CD4-positive, alpha-beta memory T cell (primary cell): ENCODE results near the gene UCKL1. TPM values are rescaled to one million over a fixed set of nuclear protein-coding genes. Genes with fewer than 3 reads are reported as not detected.

Experiments used
- CTCF ChIA-PET: fragments of 350-600 bp; sonication (Branson Sonifier 250); formaldehyde crosslinking; loops from one replicate; lab custom pipeline; 2021; ENCODE audit warnings: inconsistent platforms; ENCODE audit not compliant: partially characterized antibody; lab: Charles Lee
- POLR2A ChIA-PET: fragments of 350-600 bp; sonication (Branson Sonifier 250); formaldehyde crosslinking; loops from one replicate; lab custom pipeline; 2021; ENCODE audit not compliant: partially characterized antibody; lab: Charles Lee
- DNase-seq, 5 donors: peaks; one replicate each; pipeline versions ENCODE4 v3.0.0 to v3.0.0-alpha.2; 2020 to 2022; ENCODE audit warnings: mixed read lengths in 1 of 5
- H3K27ac ChIP-seq: one replicate; pipeline ENCODE4 v1.7.0; 2013; ENCODE audit warnings: low read depth, low read length
- H3K27me3 ChIP-seq: 2 replicates; pipeline ENCODE4 v1.7.0; 2013; ENCODE audit warnings: mild to moderate bottlenecking, low read length, moderate library complexity; ENCODE audit not compliant: insufficient read depth
- H3K36me3 ChIP-seq: 2 replicates; pipeline ENCODE4 v1.7.0; 2013; ENCODE audit warnings: mild to moderate bottlenecking, low read length, moderate library complexity; ENCODE audit not compliant: insufficient read depth
- H3K4me1 ChIP-seq: 2 replicates; pipeline ENCODE4 v1.7.0; 2013; ENCODE audit warnings: mild to moderate bottlenecking, low read length, moderate library complexity; ENCODE audit not compliant: insufficient read depth
- H3K4me3 ChIP-seq, 2 donors: one replicate each; pipeline ENCODE4 v1.7.0; 2013; ENCODE audit warnings: low read length in 2 of 2, mild to moderate bottlenecking in 1 of 2
- H3K9me3 ChIP-seq, 2 donors: one replicate each; pipeline ENCODE4 v1.7.0; 2013; ENCODE audit warnings: low read length in 2 of 2, control low read depth in 1 of 2; ENCODE audit not compliant: control insufficient read depth in 1 of 2
- H3K27ac Mint-ChIP-seq, 7 donors: one replicate each; pipeline ENCODE4 v1.8.0; 2020 to 2021; ENCODE audit warnings: mixed read lengths in 7 of 7, mild to moderate bottlenecking in 6 of 7, inconsistent platforms in 3 of 7, moderate library complexity in 3 of 7
- H3K27me3 Mint-ChIP-seq, 2 donors: one replicate each; pipeline ENCODE4 v1.8.0; 2020 to 2021; ENCODE audit warnings: mixed read lengths in 2 of 2
- H3K36me3 Mint-ChIP-seq, 2 donors: one replicate each; pipeline ENCODE4 v1.8.0; 2020 to 2021; ENCODE audit warnings: mixed read lengths in 2 of 2, inconsistent platforms in 1 of 2, mild to moderate bottlenecking in 1 of 2
- H3K4me1 Mint-ChIP-seq, 4 donors: one replicate each; pipeline ENCODE4 v1.8.0; 2020 to 2021; ENCODE audit warnings: mixed read lengths in 4 of 4, mild to moderate bottlenecking in 1 of 4
- H3K4me3 Mint-ChIP-seq, 8 donors: one replicate each; pipeline ENCODE4 v1.8.0; 2020 to 2021; ENCODE audit warnings: mixed read lengths in 8 of 8, mild to moderate bottlenecking in 7 of 8, moderate library complexity in 6 of 8, inconsistent platforms in 3 of 8
- H3K9me3 Mint-ChIP-seq, 8 donors: one replicate each; pipeline ENCODE4 v1.8.0; 2020 to 2021; ENCODE audit warnings: mixed read lengths in 8 of 8, mild to moderate bottlenecking in 5 of 8, inconsistent platforms in 3 of 8, moderate library complexity in 1 of 8
- intact Hi-C: fragments of 100-400 bp; cut with micrococcal nuclease; formaldehyde crosslinking; loops from one replicate; pipeline ENCODE4 v1.15.1; 2023
- polyA plus RNA-seq, 2 donors: library from polyadenylated mRNA; unstranded; fragments of 300-500 nt; fragmentation: Illumina TruSeq; gene quantifications; one replicate each; pipeline ENCODE4 v1.2.3, GENCODE V29; 2021
- total RNA-seq, 2 experiments: library from RNA; stranded (reverse); gene quantifications; one replicate each; pipeline ENCODE4 v1.2.3, GENCODE V29; 2021

The UCKL1 gene
- 10 to 100 TPM; 53.7 to 55.1 TPM for total RNA-seq
- polyA plus RNA-seq = 10 to 100 TPM; 26.2 to 31.8 TPM

- CTCF ChIA-PET = interaction anchor here (0.8 to 2.0 kb wide), 5 partner anchors 24 to 419 kb away, joined by 3 to 10 read pairs (median 3); partner anchors contain the start of genes PRPF6, PTK6, SAMD10 and TPD52L2
- intact Hi-C loops = loop anchor here (1.0 to 5.0 kb wide), 9 partner anchors 13 to 298 kb away; partner anchors contain the start of genes ARFRP1, DNAJC5, LIME1 and PRPF6
- H3K4me1 ChIP-seq = peaks cover 43% of the 10 kb centered on the region
Observed at GRCh38 chr20:63955827-63956663, at the start of gene UCKL1. UCKL1 (minus strand) TSS chr20:63956416; CDS start chr20:63956372, 44 bp downstream.

GRCh38 chr20:64005394-64005793 lies 49.2 kb upstream of the UCKL1 start:
- no peaks in the 10 kb centered on the region for H3K27me3 Mint-ChIP-seq
- Histone ChIP-seq H3K27me3 (no peaks in the 10 kb centered on the region), H3K4me1 (peaks cover 10% of the 10 kb centered on the region), H3K27ac (no peak overlapping the region), H3K9me3 (peaks cover 0 to 8% of the 10 kb centered on the region in 2 donors), H3K4me3 (no peak overlapping the region), H3K36me3 (peaks cover 68% of the 10 kb centered on the region)
- ChIA-PET POLR2A (no interaction called here), CTCF (no interaction called here)
- H3K36me3 Mint-ChIP-seq = peaks cover 57 to 58% of the 10 kb centered on the region in 2 donors
- H3K27ac Mint-ChIP-seq = peak overlapping the region in 1 of 7 donors; percentile 17
- H3K4me1 Mint-ChIP-seq = peaks cover 4 to 26% (median 14%) of the 10 kb centered on the region in 4 donors
- DNase-seq = no peak
- no peak overlapping the region for H3K4me3 Mint-ChIP-seq
- intact Hi-C loops = no loop called here
- peaks cover 0 to 26% (median 19%) of the 10 kb centered on the region in 8 donors for H3K9me3 Mint-ChIP-seq

More at GRCh38 chr20:63955827-63956663, at the start of gene UCKL1:
- peak within 1 kb of the TSS; percentile 84 to 93 (median 87) for H3K27ac Mint-ChIP-seq
- peak within 1 kb of the TSS; percentile 87 for H3K27ac ChIP-seq
- DNase-seq = peak; percentile 90 to 94 (median 93)
- H3K27me3 ChIP-seq = no peaks in the 10 kb centered on the region
- H3K9me3 ChIP-seq = no peaks in the 10 kb centered on the region
- peak within 1 kb of the TSS; percentile 34 to 79 for H3K4me3 ChIP-seq
- peaks cover 10 to 47% (median 29%) of the 10 kb centered on the region in 4 donors for H3K4me1 Mint-ChIP-seq
- POLR2A ChIA-PET = interaction anchor here (0.6 to 4.5 kb wide), 26 partner anchors 9 to 435 kb away, joined by 3 to 31 read pairs (median 6); partner anchors contain the start of genes ARFRP1, DNAJC5, PCMTD2 and PPDPF
- H3K9me3 Mint-ChIP-seq = peaks cover 0 to 2% (median 0%) of the 10 kb centered on the region in 8 donors
- no peaks in the 10 kb centered on the region for H3K27me3 Mint-ChIP-seq
- H3K4me3 Mint-ChIP-seq = peak within 1 kb of the TSS; percentile 77 to 88 (median 86)
- H3K36me3 ChIP-seq = no peaks in the 10 kb centered on the region
- H3K36me3 Mint-ChIP-seq = peaks cover 0 to 6% of the 10 kb centered on the region in 2 donors

- peaks cover 0 to 15% (median 11%) of the 10 kb centered on the region in 8 donors for H3K9me3 Mint-ChIP-seq
- Histone ChIP-seq H3K9me3 (peaks cover 0 to 8% of the 10 kb centered on the region in 2 donors), H3K4me3 (no peak overlapping the region), H3K27me3 (no peaks in the 10 kb centered on the region), H3K36me3 (peaks cover 74% of the 10 kb centered on the region), H3K27ac (no peak overlapping the region), H3K4me1 (no peaks in the 10 kb centered on the region)
- H3K27ac Mint-ChIP-seq = no peak overlapping the region
- H3K36me3 Mint-ChIP-seq = peaks cover 52 to 56% of the 10 kb centered on the region in 2 donors
- no peak overlapping the region for H3K4me3 Mint-ChIP-seq
- peaks cover 1 to 15% (median 8%) of the 10 kb centered on the region in 4 donors for H3K4me1 Mint-ChIP-seq
- no peak for DNase-seq
- CTCF ChIA-PET = interaction anchor here (2.2 kb wide), 1 partner anchor 35 kb away, joined by 8 read pairs; no protein-coding TSS in a partner anchor
- no peaks in the 10 kb centered on the region for H3K27me3 Mint-ChIP-seq
- POLR2A ChIA-PET = interaction anchor here (0.6 to 1.8 kb wide), 2 partner anchors 34 to 282 kb away, joined by 4 to 6 read pairs; no protein-coding TSS in a partner anchor
- intact Hi-C loops = no loop called here
Observed at GRCh38 chr20:64003960-64004725, 47.9 kb upstream of the UCKL1 start.

GRCh38 chr20:64001607-64002011 lies 45.4 kb upstream of the UCKL1 start:
- Mint-ChIP-seq H3K27me3 (no peaks in the 10 kb centered on the region), H3K36me3 (peaks cover 40 to 53% of the 10 kb centered on the region in 2 donors), H3K27ac (no peak overlapping the region), H3K4me1 (peaks cover 0 to 13% (median 5%) of the 10 kb centered on the region in 4 donors), H3K4me3 (peak overlapping the region in 1 of 8 donors; percentile 7), H3K9me3 (no peaks in the 10 kb centered on the region)
- H3K4me1 ChIP-seq = no peaks in the 10 kb centered on the region
- peaks cover 73% of the 10 kb centered on the region for H3K36me3 ChIP-seq
- intact Hi-C loops = no loop called here
- no peak for DNase-seq
- no peak overlapping the region for H3K27ac ChIP-seq
- H3K27me3 ChIP-seq = no peaks in the 10 kb centered on the region
- no peak overlapping the region for H3K4me3 ChIP-seq
- CTCF ChIA-PET = interaction anchor here (0.7 to 1.0 kb wide), 2 partner anchors 24 to 36 kb away, joined by 3 to 4 read pairs; no protein-coding TSS in a partner anchor
- H3K9me3 ChIP-seq = no peaks in the 10 kb centered on the region
- POLR2A ChIA-PET = interaction anchor here (0.8 kb wide), 1 partner anchor 19 kb away, joined by 3 read pairs; no protein-coding TSS in a partner anchor

GRCh38 chr20:64000906-64001305 lies 44.7 kb upstream of the UCKL1 start:
- H3K4me1 Mint-ChIP-seq = peaks cover 0 to 11% (median 5%) of the 10 kb centered on the region in 4 donors
- H3K36me3 Mint-ChIP-seq = peaks cover 36 to 55% of the 10 kb centered on the region in 2 donors
- no peaks in the 10 kb centered on the region for H3K9me3 Mint-ChIP-seq
- Histone ChIP-seq H3K9me3 (no peaks in the 10 kb centered on the region), H3K4me3 (no peak overlapping the region), H3K27me3 (no peaks in the 10 kb centered on the region), H3K4me1 (no peaks in the 10 kb centered on the region), H3K27ac (no peak overlapping the region), H3K36me3 (peaks cover 75% of the 10 kb centered on the region)
- H3K4me3 Mint-ChIP-seq = no peak overlapping the region
- POLR2A ChIA-PET = no interaction called here
- no peak for DNase-seq
- H3K27me3 Mint-ChIP-seq = no peaks in the 10 kb centered on the region
- no peak overlapping the region for H3K27ac Mint-ChIP-seq
- CTCF ChIA-PET = interaction anchor here (1.0 kb wide), 1 partner anchor 37 kb away, joined by 3 read pairs; no protein-coding TSS in a partner anchor
- intact Hi-C loops = no loop called here

- Histone ChIP-seq H3K4me3 (no peak overlapping the region), H3K9me3 (no peaks in the 10 kb centered on the region), H3K36me3 (peaks cover 44% of the 10 kb centered on the region), H3K27ac (no peak overlapping the region), H3K27me3 (no peaks in the 10 kb centered on the region), H3K4me1 (peaks cover 42% of the 10 kb centered on the region)
- H3K36me3 Mint-ChIP-seq = peaks cover 33 to 52% of the 10 kb centered on the region in 2 donors
- intact Hi-C loops = loop anchor here (5.0 kb wide), 1 partner anchor 276 kb away; the partner anchor contains the start of genes ARFRP1 and ZGPAT
- H3K27me3 Mint-ChIP-seq = no peaks in the 10 kb centered on the region
- ChIA-PET CTCF (interaction anchor here (1.3 to 4.2 kb wide), 5 partner anchors 9 to 137 kb away, joined by 4 to 84 read pairs (median 21); partner anchors contain the start of genes C20orf204 and TCEA2), POLR2A (interaction anchor here (0.9 to 1.4 kb wide), 3 partner anchors 12 to 28 kb away, joined by 3 to 5 read pairs (median 3); no protein-coding TSS in a partner anchor)
- no peak for DNase-seq
- H3K27ac Mint-ChIP-seq = peak overlapping the region in 5 of 7 donors; percentile 24 to 98 (median 71)
- H3K4me1 Mint-ChIP-seq = peaks cover 39 to 54% (median 47%) of the 10 kb centered on the region in 4 donors
- no peaks in the 10 kb centered on the region for H3K9me3 Mint-ChIP-seq
- H3K4me3 Mint-ChIP-seq = peak overlapping the region; percentile 17 to 77 (median 62)
Observed at GRCh38 chr20:63982937-63983336, 26.7 kb upstream of the UCKL1 start.
